Gastrocnemius medialis (tissue), 4 donors: ENCODE data around the gene ATP11A.

ENCODE experiments used
- CTCF ChIP-seq, 5 experiments: fragments of 450-650 bp in 3 of 5; fragments of 200-600 bp in 2 of 5; sonication (generic) in 2 of 5; IDR thresholded peaks in 4 of 5; conservative IDR thresholded peaks in 1 of 5; 1 replicate in 4 of 5; 2 replicates in 1 of 5; pipeline ENCODE4 v1.5.1; 2016 to 2019; ENCODE audit warnings: antibody characterized with exemption in 5 of 5, mild to moderate bottlenecking in 3 of 5, moderate library complexity in 3 of 5
- POLR2A ChIP-seq, 2 donors: fragments of 450-650 bp; IDR thresholded peaks; one replicate each; pipeline ENCODE4 v1.6.1; 2017; ENCODE audit warnings: antibody characterized with exemption in 2 of 2, mild to moderate bottlenecking in 2 of 2, moderate library complexity in 2 of 2

- TF ChIP-seq CTCF (IDR thresholded peaks at IDR 0.05 in 4 of 5, conservative IDR thresholded peaks at IDR 0.05 in 1 of 5) (no peak), POLR2A (IDR thresholded peaks at IDR 0.05) (peak in 1 of 2 donors; percentile 10)
Observed at GRCh38 chr13:112843392-112844111, 153.7 kb downstream of the ATP11A start.
